ENCODE measurements around the gene SEPTIN10.
"Not testable (repeated sequence)": the region's sequence is repeated elsewhere in the genome, so short reads cannot be mapped to it uniquely, and the experiment has no call there.

The SEPTIN10 gene

DNA sequence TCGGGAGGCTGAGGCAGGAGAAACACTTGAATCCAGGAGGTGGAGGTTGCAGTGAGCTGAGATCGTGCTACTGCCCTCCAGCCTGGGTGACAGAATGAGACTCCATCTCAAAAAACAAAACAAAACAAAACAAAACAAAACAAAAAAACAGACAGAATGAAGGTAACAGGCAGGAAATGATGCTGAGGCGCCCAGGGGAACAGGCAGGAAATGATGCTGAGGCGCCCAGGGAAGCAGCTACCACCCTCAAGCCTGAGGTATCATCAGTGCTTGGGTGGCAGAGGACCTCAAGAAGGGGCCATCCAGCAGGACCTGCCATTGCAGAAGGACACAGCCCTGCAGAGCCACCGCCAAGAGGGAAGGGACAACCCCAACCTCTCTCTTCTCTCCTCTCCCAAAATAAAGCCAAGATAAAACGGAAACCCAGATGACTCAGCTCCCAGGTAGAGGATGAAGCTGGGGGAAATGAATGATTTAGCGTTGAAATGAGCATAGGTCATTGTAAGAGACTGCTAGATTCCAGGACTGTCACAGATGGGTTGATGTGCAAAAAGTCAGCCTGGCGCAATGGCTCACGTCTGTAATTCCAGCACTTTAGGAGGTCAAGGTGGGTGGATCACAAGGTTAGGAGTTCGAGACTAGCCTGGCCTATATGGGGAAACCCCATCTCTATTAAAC lies 19.7 kb upstream of the SEPTIN10 start:
- DNase-seq = no peak

DNA sequence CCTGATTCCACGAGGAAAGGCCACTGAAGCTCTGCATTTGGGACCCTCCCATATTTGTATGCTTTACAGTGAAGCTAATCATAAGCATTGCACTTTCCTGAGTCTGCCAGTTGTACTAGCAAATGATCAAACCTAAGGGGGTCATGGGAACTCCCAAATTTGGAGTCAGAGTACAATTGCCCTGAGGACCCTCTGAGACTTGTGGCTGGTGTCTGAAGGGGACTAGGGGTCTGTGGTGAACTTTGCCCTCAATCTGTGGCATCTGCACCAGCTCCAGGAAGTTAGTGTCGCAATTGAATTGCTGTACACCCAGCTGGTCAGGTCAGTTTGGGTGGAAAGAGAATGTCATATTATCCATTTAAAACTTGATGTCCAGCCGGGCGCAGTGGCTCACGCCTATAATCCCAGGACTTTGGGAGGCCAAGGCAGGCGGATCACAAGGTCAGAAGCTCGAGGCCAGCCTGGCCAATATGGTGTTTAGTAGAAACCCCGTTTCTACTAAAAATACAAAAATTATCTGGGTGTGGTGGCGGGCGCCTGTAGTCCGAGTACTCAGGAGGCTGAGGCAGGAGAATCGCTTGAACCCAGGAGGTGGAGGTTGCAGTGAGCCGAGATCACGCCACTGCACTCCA lies 18.5 kb upstream of the SEPTIN10 start:
- DNase-seq = no peak

DNA sequence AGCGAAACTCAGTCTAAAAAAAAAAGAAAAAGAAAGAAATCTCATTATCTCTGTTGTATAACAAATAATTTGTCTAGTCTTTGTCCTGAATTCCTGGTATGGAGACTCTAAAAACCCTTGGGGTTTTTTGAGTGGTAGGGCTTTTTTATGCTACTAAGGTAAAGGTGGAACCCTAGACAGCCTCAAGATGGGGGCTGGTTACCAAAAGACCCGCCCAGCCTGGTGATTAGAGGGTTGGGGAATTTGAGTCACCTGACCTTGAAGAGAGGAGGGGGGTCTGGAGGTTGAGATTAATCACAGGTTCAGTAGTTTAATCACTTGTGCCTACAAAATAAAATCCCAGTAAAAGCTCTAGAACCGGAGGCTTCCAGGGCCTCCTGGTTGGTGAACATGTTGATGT lies 18.0 kb upstream of the SEPTIN10 start:
- no peak for DNase-seq

DNA sequence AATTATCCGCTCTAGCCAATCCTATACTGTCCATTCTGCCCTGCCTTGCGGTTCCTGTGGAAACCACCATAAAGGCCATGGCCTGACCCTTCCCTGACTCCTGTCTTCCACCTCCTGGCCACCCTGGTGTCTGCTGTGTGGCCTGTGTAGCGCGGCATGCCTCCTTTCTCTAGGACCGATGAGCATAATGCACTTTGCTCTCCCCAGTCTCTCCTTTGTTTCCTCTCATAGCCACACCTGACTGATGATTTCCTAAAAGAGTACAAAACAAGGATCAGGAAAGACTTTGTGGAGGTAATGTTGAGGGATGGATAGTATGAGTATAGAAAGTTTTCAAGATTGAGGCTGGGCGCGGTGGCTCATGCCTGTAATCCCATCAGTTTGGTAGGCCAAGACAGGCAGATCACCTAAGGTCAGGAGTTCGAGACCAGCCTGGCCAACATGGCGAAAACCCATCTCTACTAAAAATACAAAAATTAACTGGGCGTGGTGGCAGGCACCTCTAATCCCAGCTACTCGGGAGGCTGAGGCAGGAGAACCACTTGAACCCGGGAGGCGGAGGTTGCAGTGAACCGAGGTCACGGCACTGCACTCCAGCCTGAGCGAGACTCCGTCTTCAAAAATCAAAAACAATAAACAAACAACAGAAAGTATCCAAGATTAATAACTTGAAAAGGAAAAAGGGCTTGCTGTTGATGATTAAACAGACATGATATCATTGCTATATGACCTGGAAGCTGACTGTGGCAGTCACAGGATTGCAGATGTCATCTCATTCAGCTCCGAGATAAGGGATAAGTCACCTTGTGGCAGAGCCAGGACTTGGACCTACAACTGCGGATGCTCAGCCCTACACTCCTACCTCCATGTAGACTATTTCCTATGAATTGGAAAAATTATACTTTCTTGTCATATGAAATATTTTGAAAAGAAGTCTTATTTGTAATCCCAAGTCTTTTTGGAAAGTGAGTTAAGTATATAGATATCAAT lies 17.0 kb upstream of the SEPTIN10 start:
- DNase-seq = no peak

DNA sequence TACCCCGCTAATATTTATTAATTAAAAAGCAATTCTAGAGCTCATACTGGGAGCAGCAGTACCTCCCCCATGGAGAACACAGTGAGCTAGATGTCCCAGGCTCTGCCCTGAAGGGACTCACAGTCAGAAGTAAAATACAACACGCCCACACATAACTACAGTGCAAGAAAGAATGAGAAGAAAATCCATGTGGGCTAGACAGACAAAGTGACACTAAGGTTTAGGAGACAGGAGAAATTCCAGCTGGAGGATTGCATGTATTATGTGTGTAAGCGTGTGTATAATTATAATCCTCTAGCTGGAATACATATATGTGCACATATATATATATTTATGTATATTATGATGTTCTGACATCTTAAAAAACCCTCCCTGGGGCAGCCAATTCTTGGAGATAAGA lies 16.1 kb upstream of the SEPTIN10 start:
- no peak for DNase-seq

DNA sequence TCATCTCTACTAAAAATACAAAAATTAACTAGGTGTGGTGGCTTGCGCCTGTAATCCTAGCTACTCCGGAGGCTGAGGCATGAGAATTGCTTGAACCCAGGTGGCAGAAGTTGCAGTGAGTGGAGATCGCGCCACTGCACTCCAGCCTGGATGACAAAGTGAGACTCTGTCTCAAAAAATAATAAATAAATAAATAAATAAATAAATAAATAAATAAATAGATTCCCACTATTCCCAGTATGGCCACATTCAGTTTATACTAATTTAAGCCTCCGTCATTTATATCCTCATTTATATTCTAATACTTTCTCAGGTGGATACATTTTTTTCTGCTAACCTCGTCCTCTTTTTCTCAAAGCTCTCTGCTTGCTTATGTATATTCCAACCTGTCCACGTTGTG lies 14.6 kb upstream of the SEPTIN10 start:
- DNase-seq = not testable (repeated sequence)

DNA sequence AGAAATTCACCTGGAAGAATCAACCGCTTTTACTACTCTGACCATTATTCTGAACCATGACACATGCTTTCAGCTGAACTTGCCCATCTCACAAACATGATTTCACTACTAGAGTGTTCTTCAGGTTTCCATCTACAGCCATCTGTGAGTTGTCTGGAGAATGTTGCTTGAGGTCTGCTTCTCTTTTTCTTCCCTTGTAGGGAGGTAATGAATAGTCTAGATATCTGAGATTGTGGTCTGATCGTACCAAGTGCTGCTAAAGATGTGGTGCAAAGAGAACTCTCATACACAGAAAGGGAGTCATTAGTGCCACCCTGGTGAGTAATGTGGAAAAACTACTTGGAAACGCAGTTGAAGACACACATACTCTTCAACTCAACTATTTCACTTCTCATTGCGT lies 10.6 kb upstream of the SEPTIN10 start:
- DNase-seq = no peak

DNA sequence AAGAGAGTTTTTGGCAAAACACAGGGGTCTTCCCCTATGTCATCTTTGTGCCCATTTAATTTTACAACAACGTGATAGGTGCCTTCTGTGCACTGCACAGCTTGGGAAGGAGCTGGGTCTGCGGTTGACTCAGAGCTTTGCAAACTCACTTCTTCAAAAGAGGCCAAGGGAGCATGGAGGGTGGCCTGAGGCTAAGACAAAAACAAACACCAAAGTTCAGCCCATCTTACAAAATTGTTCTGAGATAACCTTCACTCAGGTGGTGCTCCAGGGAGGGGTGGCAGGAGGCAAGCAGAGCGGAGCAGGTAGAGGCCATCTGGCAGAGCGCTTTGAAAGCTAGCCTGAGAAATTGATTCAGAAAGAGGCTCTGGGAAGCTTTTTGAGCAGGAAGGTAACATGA lies 10.2 kb upstream of the SEPTIN10 start:
- DNase-seq = no peak

DNA sequence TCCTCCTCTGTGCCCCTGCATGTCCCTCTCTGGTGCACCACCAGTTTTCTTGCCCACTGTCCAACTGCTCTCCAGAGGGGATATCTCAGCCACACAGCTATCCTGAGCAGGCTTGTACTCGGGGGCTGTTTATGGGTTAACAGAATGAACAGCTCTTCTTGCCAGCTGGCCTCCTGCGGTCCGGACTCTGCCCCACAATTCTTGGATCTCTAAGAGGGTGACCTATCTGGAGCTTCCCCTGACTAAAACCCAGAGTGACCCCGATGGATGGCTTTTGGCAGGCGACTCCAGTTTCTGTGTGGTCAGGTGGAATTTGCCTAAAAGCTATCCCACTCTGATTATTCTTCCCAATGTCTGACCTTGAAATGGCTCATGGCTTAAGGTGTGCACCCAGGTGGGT lies 9.5 kb upstream of the SEPTIN10 start:
- no peak for DNase-seq

DNA sequence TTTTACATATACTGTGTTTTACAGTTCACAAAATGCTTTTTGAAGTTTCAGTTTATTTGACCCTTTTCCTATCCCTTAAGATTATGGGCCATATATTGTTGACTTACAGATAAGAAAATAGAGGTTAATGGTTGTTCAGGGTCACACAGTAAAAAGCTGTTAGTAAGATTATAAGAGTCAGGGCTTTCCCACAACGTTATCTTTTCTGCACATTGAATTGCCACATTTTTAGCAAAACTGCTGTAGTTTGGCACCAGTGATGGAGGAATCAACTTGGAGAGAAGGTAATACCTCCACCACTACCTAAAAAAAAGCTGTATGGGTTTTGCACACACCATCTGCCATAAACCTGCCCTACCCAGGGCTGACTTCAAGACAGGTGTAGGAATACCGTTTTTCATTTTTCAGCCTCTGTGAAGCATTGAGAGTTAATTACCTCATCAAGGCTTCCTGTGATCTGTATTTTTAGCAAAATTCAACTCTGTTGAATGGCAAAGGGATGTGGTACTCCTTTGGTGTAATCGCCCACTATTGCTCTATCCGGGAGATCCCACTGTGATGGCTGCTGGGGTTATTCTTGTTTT lies 5.4 kb upstream of the SEPTIN10 start:
- DNase-seq = no peak

DNA sequence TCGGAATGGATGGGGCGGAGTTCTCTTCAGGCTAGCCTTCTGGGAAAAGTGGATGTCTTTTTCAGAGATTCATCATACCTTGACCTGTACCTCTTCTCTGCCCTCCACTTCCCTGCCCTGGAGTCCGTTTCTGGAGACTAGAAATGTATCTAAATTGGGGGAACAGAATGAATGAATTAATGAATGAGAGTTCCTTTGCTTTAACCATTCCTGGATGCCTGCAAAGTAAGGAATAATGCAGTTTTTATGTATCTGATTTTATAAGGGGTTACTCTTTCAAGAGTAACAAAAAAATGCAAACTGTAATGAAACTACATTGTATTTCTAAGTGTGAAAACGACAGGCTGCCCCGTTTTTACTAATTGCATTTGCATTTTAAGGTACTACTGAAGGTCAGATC lies 2.4 kb upstream of the SEPTIN10 start:
- no peak for DNase-seq

DNA sequence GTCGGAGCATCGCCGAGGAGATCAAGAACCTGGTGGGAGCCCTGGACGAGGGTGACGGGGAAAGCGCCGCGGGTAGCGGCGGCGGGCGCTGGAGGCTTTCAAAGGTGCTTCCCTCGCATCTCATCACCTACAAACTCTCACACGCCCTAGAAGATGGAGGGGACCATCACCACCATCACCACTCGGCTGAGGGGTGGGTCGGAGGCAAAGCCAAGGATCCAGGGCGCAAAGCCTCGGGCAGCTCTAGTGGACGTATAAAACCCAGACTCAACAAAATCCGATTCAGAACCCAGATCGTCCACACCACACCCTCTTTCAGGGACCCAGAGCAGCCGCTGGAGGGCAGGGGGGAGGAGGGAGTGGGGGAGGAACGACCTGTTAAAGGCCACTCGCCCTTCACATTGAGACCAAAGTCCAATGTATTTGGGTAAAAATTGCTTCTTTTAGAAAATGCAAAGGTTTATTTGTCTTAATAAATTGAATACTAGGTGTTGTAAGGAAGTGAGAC lies 1.9 kb upstream of the SEPTIN10 start:
- no peak for DNase-seq

DNA sequence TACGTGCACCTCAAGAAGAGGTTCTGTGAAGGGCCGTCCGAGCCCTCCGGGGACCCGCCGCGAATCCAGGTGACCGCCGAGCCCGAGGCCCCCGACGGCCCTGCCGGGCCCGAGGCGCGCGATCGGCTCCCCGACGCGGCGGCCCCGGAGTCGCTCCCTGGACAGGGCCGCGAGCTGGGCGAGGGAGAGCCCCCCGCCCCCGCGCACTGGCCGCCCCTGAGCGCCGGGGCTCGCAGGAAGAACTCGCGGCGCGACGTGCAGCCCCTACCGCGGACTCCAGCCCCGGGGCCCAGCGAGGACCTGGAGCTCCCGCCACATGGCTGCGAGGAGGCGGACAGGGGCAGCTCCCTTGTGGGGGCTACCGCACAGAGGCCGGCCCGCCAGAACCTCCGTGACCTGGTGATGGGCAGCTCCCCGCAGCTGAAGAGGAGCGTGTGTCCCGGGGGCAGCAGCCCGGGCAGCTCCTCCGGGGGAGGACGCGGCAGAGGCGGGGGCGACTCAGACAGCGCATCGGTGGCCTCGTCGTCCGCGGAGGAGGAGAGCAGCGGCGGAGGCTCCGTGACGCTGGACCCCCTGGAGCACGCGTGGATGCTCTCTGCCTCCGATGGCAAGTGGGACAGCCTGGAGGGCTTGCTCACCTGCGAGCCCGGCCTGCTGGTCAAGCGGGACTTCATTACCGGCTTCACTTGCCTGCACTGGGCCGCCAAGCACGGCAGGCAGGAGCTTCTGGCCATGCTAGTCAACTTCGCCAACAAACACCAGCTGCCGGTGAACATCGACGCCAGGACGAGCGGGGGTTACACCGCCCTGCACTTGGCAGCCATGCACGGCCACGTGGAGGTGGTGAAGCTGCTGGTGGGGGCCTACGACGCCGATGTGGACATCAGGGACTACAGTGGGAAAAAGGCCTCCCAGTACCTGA lies 1.2 kb upstream of the SEPTIN10 start:
- no peak for DNase-seq

DNA sequence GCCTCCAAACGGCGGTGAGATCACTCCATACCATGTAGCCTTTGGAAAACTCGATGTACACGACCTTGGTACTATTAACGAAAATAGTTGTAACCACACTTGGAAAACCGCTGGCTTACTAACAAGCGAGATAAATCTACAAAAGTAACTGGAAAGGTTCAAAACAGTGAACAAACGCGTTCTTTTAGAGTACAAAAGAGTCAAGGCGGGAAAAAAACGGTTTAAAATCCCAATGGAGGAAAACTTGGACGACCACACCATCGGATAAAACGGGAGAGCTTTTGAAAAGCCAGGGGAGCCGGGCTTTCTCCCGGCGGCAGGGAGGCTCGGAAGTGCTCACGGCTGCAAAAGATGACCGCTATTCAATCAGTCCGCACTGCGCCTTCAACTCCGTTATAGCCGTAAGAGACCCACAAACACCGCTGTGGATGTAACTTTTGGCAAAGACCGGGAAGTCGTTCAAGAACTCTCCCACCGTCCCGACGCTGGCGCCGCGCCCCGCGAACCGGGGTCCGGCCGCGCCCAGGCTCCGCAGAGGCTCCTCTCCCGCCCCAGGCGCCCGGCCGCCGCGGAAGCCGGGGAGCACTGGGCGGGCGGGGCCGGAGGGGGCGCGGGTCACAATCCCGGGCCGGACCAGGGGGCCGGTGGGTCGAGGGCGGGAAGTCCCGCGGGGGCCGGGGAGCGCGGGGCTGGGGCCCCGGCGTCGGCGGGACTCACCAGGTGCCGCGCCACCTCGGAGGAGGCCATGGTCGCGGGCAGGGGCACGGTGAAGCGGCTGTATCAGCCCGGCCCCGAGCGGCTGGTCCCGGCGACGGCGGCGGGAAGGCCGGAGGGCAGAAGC lies 465 bp downstream of the SEPTIN10 start:
- DNase-seq = no peak

DNA sequence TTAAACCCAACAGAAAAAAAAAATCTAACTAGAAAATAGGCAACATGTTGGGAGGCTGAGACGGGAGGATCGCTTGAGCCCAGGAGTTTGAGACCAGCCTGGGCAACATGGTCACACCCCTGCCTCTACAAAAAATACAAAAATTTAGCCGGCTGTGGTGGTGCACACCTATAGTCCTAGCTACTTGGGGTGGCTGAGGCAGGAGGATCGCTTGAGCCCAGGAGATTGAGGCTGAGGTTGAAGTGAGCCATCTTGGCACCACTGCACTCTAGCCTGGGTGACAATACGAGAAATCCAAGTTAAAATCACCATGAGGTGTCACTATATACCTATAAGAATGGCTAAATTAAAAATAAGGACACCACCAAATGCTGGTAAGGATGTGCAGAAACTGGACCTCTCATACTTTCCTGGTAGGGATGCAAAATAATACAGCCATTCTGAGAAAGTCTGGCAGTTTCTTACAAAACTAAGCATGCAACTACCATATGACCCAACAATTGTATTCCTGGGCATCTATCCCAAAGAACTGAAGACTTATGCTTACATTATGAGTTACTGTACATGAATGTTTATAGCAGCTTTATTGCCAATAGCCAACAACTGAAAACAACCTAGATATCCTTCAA lies 2.2 kb downstream of the SEPTIN10 start:
- no peak for DNase-seq

DNA sequence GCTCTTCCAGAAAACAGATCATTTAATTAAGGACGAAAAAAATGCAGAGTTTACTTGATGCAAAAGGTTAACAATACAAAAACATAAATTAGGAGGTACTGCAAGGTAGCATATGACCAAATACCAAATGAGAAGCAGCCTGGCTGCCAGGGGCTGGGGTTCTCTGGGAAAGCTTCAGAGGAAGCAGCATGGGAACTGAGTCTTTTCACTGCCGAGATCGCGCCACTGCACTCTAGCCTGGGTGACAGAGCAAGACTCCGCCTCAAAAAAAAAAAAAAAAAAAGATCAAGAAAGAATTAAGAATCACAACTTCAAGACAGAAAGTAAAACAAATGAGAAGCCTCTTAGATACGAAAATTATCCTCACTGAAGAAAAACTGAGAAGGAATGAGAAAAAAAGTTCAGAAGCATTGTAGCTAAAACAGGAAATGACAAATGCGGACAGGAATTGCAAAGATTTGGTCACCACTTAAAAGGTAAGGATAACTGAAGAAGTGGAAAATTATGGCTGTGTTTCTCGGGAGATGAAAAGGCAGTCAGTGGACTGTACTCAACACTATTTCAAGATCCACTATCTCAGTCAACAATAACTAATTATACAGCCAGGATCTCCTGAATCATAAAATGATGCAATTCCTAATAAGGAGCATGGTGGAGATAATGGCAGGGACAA lies 4.3 kb downstream of the SEPTIN10 start:
- DNase-seq = no peak

DNA sequence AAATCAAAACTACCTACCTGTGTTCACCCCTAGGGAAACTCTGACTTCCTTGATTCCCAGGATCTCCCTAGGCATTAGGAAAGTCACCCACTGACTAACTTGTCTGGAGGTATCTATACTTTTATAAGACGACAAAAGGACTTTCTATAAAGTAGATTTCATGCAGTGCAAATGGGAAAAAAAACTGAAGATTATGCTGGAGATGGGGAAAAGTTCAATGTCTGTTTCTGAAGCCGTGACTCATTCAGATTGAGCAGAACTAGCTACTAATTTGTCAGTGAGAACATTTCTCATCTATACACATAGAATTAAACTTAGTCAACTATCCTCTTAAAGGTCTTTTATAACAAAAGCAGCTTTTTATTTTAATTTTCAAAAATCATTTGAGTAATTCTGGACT lies 6.0 kb downstream of the SEPTIN10 start:
- DNase-seq = no peak

DNA sequence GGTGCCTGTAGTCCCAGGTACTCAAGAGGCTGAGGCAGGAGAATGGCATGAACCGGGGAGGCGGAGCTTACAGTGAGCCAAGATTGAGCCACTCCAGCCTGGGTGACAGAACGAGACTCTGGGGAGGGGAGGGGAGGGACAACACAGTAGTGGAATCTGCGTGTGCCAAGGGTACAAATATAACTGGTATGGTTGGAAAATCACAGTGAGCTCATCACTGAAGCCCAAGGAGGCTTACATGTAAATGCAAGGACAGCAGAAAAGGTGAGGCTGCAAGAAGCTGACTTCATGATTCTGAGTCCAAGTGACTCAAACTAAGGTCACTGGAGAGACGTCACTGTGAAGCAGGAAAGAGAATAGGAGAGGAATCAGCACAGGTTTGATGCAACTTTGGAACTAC lies 9.2 kb downstream of the SEPTIN10 start:
- DNase-seq = no peak

DNA sequence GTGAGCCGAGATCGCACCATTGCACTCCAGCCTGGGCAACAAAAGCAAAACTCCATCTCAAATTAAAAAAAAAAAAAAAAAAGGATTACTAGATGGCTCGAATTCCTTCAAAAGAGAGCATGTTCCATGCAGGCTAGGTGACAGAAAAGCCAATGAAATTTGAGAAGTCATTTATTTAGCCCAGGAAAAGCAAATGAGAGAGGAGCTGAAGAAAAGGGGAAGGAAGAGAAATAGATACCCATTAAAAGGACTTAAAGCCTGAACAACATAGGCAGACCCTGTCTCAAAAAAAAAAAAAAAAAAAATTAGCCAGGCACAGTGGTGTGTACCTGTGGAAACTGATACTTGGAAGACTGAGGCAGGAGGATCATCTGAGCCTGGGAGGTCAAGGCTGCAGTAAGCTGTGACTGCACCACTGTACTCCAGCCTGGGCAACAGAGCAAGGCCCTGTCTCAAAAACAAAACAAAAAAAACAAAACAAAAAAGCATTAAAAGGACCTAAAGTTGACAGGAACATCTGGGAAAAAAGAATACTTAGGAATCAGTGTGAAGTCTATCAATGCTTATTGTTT lies 11.1 kb downstream of the SEPTIN10 start:
- no peak for DNase-seq

DNA sequence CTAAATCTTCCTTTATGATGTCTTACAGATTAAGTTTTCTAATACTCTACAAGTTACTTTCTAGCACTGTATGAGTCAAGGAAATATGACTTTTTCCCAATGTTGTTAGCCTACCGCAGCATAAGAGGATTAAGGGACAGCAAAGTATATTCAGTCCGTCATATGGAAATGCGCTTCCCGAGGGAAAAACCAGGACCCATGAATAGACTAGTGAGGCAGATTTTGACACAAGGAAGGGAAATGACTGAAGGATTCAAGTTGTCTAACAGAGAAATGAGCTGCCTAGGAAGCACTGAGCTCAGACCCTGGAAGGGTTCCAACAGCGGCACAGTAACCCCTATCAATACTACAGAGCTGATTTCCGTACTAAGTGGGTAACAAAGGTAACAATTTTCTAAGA lies 12.0 kb downstream of the SEPTIN10 start:
- no peak for DNase-seq
